ENCODE data around the gene GALNT17. TPM values are rescaled to one million over a fixed set of nuclear protein-coding genes. Genes with fewer than 3 reads are reported as not detected.

Gene GALNT17
- total RNA-seq, 1 donor from 2014 or later = not detected

GRCh38 chr7:71444130-71444529 is 312.2 kb downstream of the GALNT17 start:
- intact Hi-C loops (cut with micrococcal nuclease) = no loop called here

- intact Hi-C loops (cut with micrococcal nuclease) = no loop called here
Observed at GRCh38 chr7:71453630-71454029, 321.7 kb downstream of the GALNT17 start.

- intact Hi-C loops (cut with micrococcal nuclease) = no loop called here
Observed at GRCh38 chr7:71454981-71455380, 323.0 kb downstream of the GALNT17 start.

GRCh38 chr7:71457021-71457420 is 325.1 kb downstream of the GALNT17 start:
- intact Hi-C loops (cut with micrococcal nuclease) = no loop called here

- intact Hi-C loops (cut with micrococcal nuclease) = no loop called here
Observed at GRCh38 chr7:71457846-71458590, 326.1 kb downstream of the GALNT17 start.

- intact Hi-C loops (cut with micrococcal nuclease) = no loop called here
Observed at GRCh38 chr7:71459132-71459531, 327.2 kb downstream of the GALNT17 start.

- intact Hi-C loops (cut with micrococcal nuclease) = no loop called here
Observed at GRCh38 chr7:71461572-71461971, 329.6 kb downstream of the GALNT17 start.

- intact Hi-C loops (cut with micrococcal nuclease) = no loop called here
Observed at GRCh38 chr7:71465741-71466189, 333.8 kb downstream of the GALNT17 start.

GRCh38 chr7:71466448-71467145 is 334.7 kb downstream of the GALNT17 start:
- intact Hi-C loops (cut with micrococcal nuclease) = no loop called here

- intact Hi-C loops (cut with micrococcal nuclease) = no loop called here
Observed at GRCh38 chr7:71470326-71470725, 338.4 kb downstream of the GALNT17 start.

- intact Hi-C loops (cut with micrococcal nuclease) = no loop called here
Observed at GRCh38 chr7:71470830-71471229, 338.9 kb downstream of the GALNT17 start.

GRCh38 chr7:71472962-71473361 is 341.0 kb downstream of the GALNT17 start:
- intact Hi-C loops (cut with micrococcal nuclease) = no loop called here

GRCh38 chr7:71473366-71473967 is 341.5 kb downstream of the GALNT17 start:
- intact Hi-C loops (cut with micrococcal nuclease) = no loop called here

GRCh38 chr7:71477441-71477840 is 345.5 kb downstream of the GALNT17 start:
- intact Hi-C loops (cut with micrococcal nuclease) = no loop called here

- intact Hi-C loops (cut with micrococcal nuclease) = no loop called here
Observed at GRCh38 chr7:71479231-71479630, 347.3 kb downstream of the GALNT17 start.

GRCh38 chr7:71480791-71481190 is 348.8 kb downstream of the GALNT17 start:
- intact Hi-C loops (cut with micrococcal nuclease) = no loop called here

GRCh38 chr7:71482284-71482683 is 350.3 kb downstream of the GALNT17 start:
- intact Hi-C loops (cut with micrococcal nuclease) = no loop called here

- intact Hi-C loops (cut with micrococcal nuclease) = no loop called here
Observed at GRCh38 chr7:71484380-71484779, 352.4 kb downstream of the GALNT17 start.

- intact Hi-C loops (cut with micrococcal nuclease) = no loop called here
Observed at GRCh38 chr7:71485586-71485985, 353.6 kb downstream of the GALNT17 start.

GRCh38 chr7:71486414-71486813 is 354.5 kb downstream of the GALNT17 start:
- intact Hi-C loops (cut with micrococcal nuclease) = no loop called here

- intact Hi-C loops (cut with micrococcal nuclease) = no loop called here
Observed at GRCh38 chr7:71486856-71487628, 355.1 kb downstream of the GALNT17 start.

- intact Hi-C loops (cut with micrococcal nuclease) = no loop called here
Observed at GRCh38 chr7:71488308-71488707, 356.4 kb downstream of the GALNT17 start.
